ENCODE measurements around the gene PRB2.
"Not testable (repeated sequence)": the region's sequence is repeated elsewhere in the genome, so short reads cannot be mapped to it uniquely, and the experiment has no call there.

The PRB2 gene

GRCh38 chr12:11395467-11395866 lies at the start of gene PRB2:
TSS of gene PRB2 (minus strand) at chr12:11395567. CDS start at chr12:11395529, 38 bp downstream.
- not testable (repeated sequence) for DNase-seq

- DNase-seq = no peak
These were observed 42.6 kb upstream of the PRB2 start for GRCh38 chr12:11437966-11438365.

GRCh38 chr12:11433664-11434063 lies 38.3 kb upstream of the PRB2 start:
- no peak for DNase-seq

- no peak for DNase-seq
These were observed 36.1 kb upstream of the PRB2 start for GRCh38 chr12:11431486-11431885.

GRCh38 chr12:11427341-11427740 lies 32.0 kb upstream of the PRB2 start:
- no peak for DNase-seq

- DNase-seq = no peak
These were observed 17.4 kb upstream of the PRB2 start for GRCh38 chr12:11412731-11413130.

GRCh38 chr12:11408096-11408495 lies 12.7 kb upstream of the PRB2 start:
- no peak for DNase-seq

GRCh38 chr12:11397366-11397765 lies 2.0 kb upstream of the PRB2 start:
- no peak for DNase-seq

- not testable (repeated sequence) for DNase-seq
These were observed 3.9 kb downstream of the PRB2 start for GRCh38 chr12:11391456-11391855.

GRCh38 chr12:11377420-11377819 lies 17.9 kb downstream of the PRB2 start:
- DNase-seq = not testable (repeated sequence)

GRCh38 chr12:11361151-11361550 lies 34.2 kb downstream of the PRB2 start:
- DNase-seq = no peak

- DNase-seq = not testable (repeated sequence)
These were observed 35.0 kb downstream of the PRB2 start for GRCh38 chr12:11360205-11360883.

GRCh38 chr12:11351736-11352135 lies 43.6 kb downstream of the PRB2 start:
- not testable (repeated sequence) for DNase-seq

- DNase-seq = no peak
These were observed 46.9 kb downstream of the PRB2 start for GRCh38 chr12:11348439-11348838.

- peak; percentile 18 to 47 for DNase-seq
These were observed 47.6 kb downstream of the PRB2 start for GRCh38 chr12:11347810-11348209.

- no peak for DNase-seq
These were observed 50.9 kb downstream of the PRB2 start for GRCh38 chr12:11344500-11344899.
